Activated naive CD8-positive, alpha-beta T cell treated with anti-CD3 and anti-CD28 coated beads, Interleukin-2, amount 50 U/mL, for 16 hours (primary cell): ENCODE results near the gene MRPL20.
"Not testable (repeated sequence)": the region's sequence is repeated elsewhere in the genome, so short reads cannot be mapped to it uniquely, and the experiment has no call there.

Experiments used
- DNase-seq: peaks from one replicate; pipeline ENCODE4 v3.0.0-alpha.2; 2020; ENCODE audit warnings: low read depth, low spot score

The MRPL20 gene

GRCh38 chr1:1407636-1408318 is 684 bp upstream of the MRPL20 start:
- DNase-seq: no peak

GRCh38 chr1:1406101-1406820 is 832 bp downstream of the MRPL20 start:
- DNase-seq: no peak

- DNase-seq: no peak
Observed at GRCh38 chr1:1403653-1404052, 3.4 kb downstream of the MRPL20 start.

DNA sequence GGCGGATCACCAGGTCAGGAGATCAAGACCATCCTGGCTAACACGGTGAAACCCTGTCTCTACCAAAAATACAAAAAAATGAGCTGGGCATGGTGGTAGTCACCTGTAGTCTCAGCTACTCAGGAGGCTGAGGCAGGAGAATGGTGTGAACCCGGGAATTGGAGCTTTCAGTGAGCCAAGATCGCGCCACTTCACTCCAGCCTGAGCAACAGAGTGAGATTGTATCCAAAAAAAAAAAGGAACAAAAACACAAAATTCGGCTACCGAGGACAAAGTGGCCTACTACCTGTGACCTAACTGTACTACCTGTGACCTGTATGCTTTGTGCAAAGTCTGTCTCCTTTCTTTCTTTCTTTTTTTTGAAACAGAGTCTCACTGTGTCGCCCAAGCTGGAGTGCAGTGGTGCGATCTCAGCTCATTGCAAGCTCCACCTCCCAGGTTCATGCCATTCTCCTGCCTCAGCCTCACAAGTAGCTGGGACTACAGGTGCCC is 4.1 kb downstream of the MRPL20 start:
- not testable (repeated sequence) for DNase-seq

GRCh38 chr1:1402072-1402900 is 4.8 kb downstream of the MRPL20 start:
- no peak for DNase-seq

- no peak for DNase-seq
Observed at GRCh38 chr1:1401457-1402010, 5.6 kb downstream of the MRPL20 start.

GRCh38 chr1:1400576-1401456 is 6.3 kb downstream of the MRPL20 start:
- DNase-seq: no peak

DNA sequence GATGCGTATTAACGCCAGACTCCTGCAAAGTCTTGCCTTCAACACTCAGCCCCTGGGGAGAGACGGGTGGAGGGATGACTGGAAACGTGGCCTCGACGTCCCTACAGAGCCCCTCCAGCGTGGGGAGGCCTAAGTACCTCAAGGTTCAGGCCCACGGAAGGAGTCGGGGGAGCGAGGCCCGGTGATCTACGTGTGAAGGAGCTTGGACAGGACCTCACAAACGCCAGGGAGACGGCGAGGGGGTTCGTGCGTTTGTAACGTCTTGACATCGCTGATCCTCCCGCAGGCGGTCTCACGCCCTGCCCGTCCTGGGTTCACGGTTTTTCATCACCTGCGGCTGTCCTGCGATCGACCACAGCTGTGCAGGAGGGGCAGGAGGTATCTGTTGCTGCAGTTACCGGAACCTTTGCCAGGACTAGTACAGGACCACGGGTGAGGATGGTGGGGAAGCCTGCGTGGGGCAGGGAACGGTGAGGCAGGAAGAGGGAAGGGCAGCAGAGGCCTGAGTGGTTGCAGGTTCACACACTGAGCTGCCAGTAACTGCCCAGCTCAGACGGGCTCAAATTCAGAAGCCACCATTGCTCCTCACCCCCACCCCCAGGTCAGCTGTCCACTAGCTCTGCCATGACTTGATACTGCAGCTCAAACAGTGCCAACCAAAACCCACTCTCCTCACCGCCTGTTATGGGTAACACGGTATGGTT is 7.1 kb downstream of the MRPL20 start:
- no peak for DNase-seq

DNA sequence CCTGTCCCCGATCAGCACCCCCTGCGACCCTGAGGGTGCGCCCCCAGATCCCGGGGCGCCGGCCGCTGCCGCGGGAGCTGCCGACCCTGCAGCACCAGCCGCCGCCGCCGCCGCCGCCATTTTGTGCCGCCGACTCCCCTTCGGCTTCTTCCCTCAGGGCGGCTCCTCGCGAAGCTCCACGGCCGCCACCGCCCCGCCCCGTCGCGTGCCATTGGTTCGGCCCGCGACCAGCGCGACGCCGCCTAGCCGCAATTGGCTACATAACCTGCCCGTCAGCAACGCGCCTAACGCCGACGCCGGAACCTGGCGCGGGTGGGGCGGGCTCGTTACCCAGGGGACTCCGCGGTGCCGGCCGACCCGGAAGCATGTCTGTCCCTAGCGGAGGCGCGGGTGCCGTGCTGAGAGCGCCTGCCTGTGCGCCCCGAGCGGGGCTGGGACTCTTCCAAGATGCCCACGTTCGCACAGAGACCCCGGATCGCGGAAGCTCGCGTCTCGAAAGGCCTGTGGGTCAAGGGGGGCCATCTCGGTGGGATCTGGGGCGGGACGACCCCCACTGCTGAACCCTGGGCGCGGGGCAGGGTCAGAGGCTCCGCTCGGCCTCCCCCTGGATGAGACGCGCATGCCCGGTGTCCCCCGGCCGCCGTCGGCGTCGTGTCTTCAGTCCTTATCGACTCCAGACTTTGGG is 7.8 kb downstream of the MRPL20 start, which contains the start of gene CCNL2:
CCNL2 (minus strand) TSS at position 149 of the 685 bp plus-strand sequence; CDS start at position 120, 29 bp downstream.
- peak; percentile 99 for DNase-seq

- DNase-seq: no peak
Observed at GRCh38 chr1:1398677-1399186, 8.4 kb downstream of the MRPL20 start.

DNA sequence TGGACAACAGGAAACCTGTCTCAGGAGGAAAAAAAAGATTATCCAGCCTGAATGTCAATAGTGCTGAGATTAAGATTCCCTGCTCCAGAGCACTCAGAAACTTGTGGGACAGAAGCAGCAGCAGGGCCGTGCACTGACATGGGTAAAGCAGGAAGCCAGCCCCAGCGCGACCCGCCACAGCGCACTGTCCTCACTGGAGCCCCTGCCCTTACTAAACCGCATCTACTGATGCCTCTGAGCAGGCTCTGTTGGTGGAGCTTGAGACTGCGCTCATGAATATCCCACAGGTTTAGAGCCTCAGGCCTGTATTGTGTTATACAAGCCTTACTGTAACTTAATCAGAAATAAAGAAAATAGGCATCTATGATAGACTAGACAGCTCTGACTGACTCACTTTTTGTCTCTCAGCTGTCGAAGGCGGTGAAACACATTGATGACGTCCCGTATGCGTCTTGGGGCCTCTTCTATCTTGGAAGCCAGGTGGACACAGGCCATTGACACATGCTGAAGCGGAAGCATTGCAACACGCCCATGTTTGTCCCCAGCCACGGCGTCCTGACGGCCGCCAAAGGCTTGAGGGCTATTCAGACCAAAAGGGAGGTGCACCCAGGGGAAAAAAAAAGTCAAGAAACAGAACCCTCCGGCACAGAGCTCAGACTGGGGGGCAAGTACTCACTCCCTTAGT is 9.1 kb downstream of the MRPL20 start:
- no peak for DNase-seq

- DNase-seq: no peak
Observed at GRCh38 chr1:1395166-1395565, 11.9 kb downstream of the MRPL20 start.

- DNase-seq: no peak
Observed at GRCh38 chr1:1394116-1394515, 13.0 kb downstream of the MRPL20 start.

GRCh38 chr1:1393428-1393827 is 13.7 kb downstream of the MRPL20 start:
- no peak for DNase-seq

DNA sequence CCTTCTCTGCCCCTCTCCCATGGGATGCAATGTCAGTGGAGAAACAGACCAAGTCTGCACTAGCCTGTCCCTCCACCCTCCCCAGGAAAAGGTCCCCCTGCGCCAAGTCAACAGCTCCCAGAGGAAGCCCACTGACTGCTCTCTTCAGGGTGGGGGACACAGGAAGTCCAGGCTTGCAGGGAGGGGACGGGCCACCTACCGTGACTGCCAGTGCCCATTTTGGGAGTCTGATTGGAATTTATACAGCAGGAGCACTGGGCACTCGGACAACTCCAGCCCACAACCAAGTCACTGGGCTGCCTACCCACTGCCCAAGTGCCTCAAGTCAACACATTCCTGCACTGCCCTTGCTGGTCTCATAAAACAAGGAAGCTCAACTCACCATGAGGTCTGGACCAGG is 14.1 kb downstream of the MRPL20 start:
- no peak for DNase-seq

GRCh38 chr1:1391225-1391624 is 15.9 kb downstream of the MRPL20 start:
- no peak for DNase-seq

DNA sequence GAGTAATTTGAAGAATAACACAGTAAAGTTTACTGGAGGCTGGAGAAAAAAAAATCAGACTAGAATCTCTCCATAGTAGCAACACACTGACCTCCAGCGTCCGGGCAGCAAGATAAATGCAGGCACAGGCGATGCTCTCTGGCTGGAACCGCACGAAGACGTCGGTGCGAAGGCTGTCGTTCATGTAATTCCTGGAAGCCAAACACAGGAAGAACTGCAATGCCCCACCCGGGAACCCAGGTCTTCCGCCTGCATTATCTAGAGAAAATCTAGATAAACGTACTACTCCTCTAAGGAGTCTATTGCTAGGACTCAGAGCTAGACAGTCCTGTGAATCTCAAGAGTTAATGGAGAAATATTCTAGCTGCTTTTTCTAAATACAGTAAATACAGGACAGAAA is 16.4 kb downstream of the MRPL20 start:
- no peak for DNase-seq

DNA sequence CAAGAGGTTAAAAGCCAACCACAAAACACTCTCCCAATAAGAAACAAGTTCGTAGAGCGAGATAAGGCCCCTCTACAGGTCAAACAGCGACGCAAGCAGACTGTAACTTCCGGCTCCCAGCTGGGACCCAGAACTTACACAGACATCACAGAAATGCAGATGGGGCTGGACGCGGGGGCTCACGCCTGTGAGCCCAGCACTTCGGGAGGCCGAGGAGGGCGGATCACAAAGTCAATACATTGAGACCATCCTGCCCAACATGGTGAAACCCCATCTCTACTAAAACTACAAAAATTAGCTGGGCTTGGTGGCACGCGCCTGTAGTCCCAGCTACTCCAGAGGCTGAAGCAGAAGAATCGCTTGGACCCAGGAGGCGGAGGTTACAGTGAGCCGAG is 19.0 kb downstream of the MRPL20 start:
- DNase-seq: no peak
